Measurements from ENCODE around the gene USP46. TPM values are rescaled to one million over a fixed set of nuclear protein-coding genes. Genes with fewer than 3 reads are reported as not detected.

USP46 gene
- total RNA-seq, 1 donor from 2014 or later, result 7.5 TPM

- no peak for DNase-seq (ENCODE audit: low spot score in 2 of 2)
- Histone ChIP-seq H3K36me3 (no peaks in the 10 kb centered on the region), H3K27ac (no peak overlapping the region), H3K27me3 (no peaks in the 10 kb centered on the region), H3K4me1 (no peaks in the 10 kb centered on the region), H3K4me3 (no peak overlapping the region), H3K9me3 (no peaks in the 10 kb centered on the region)
- no peak for TF ChIP-seq CTCF (IDR thresholded peaks at IDR 0.05)
- intact Hi-C loops (cut with DNase I), result no loop called here
Measured at GRCh38 chr4:52576326-52576725, 82.8 kb downstream of the USP46 start.

- Histone ChIP-seq H3K36me3 (no peaks in the 10 kb centered on the region), H3K27ac (no peak overlapping the region), H3K4me3 (no peak overlapping the region), H3K27me3 (no peaks in the 10 kb centered on the region), H3K9me3 (no peaks in the 10 kb centered on the region), H3K4me1 (no peaks in the 10 kb centered on the region)
- no peak for TF ChIP-seq CTCF (IDR thresholded peaks at IDR 0.05)
- intact Hi-C loops (cut with DNase I), result no loop called here
- DNase-seq (ENCODE audit: low spot score in 2 of 2), result no peak
Measured at GRCh38 chr4:52575406-52575805, 83.7 kb downstream of the USP46 start.

- DNase-seq (ENCODE audit: low spot score in 2 of 2), result no peak
- H3K27ac ChIP-seq, result no peak overlapping the region
- no peak overlapping the region for H3K4me3 ChIP-seq
- H3K36me3 ChIP-seq, result no peaks in the 10 kb centered on the region
- H3K9me3 ChIP-seq, result no peaks in the 10 kb centered on the region
- no peak for TF ChIP-seq CTCF (IDR thresholded peaks at IDR 0.05)
- H3K4me1 ChIP-seq, result no peaks in the 10 kb centered on the region
- no peaks in the 10 kb centered on the region for H3K27me3 ChIP-seq
- intact Hi-C loops (cut with DNase I), result no loop called here
Measured at GRCh38 chr4:52574036-52574435, 85.1 kb downstream of the USP46 start.

- DNase-seq (ENCODE audit: low spot score in 2 of 2), result no peak
- H3K4me1 ChIP-seq, result no peaks in the 10 kb centered on the region
- no peaks in the 10 kb centered on the region for H3K9me3 ChIP-seq
- no peak for TF ChIP-seq CTCF (IDR thresholded peaks at IDR 0.05)
- H3K4me3 ChIP-seq, result no peak overlapping the region
- intact Hi-C loops (cut with DNase I), result no loop called here
- H3K27me3 ChIP-seq, result no peaks in the 10 kb centered on the region
- H3K27ac ChIP-seq, result no peak overlapping the region
- H3K36me3 ChIP-seq, result no peaks in the 10 kb centered on the region
Measured at GRCh38 chr4:52573551-52573950, 85.5 kb downstream of the USP46 start.

GRCh38 chr4:52572936-52573485 is 86.1 kb downstream of the USP46 start:
- intact Hi-C loops (cut with DNase I), result no loop called here
- no peak for TF ChIP-seq CTCF (IDR thresholded peaks at IDR 0.05)
- no peak for DNase-seq (ENCODE audit: low spot score in 2 of 2)
- no peaks in the 10 kb centered on the region for H3K27me3 ChIP-seq
- H3K27ac ChIP-seq, result no peak overlapping the region
- no peaks in the 10 kb centered on the region for H3K4me1 ChIP-seq
- no peaks in the 10 kb centered on the region for H3K9me3 ChIP-seq
- H3K36me3 ChIP-seq, result no peaks in the 10 kb centered on the region
- no peak overlapping the region for H3K4me3 ChIP-seq

GRCh38 chr4:52568351-52568750 is 90.8 kb downstream of the USP46 start:
- no peak for DNase-seq (ENCODE audit: low spot score in 2 of 2)
- no peak for TF ChIP-seq CTCF (IDR thresholded peaks at IDR 0.05)
- H3K27ac ChIP-seq, result no peak overlapping the region
- H3K27me3 ChIP-seq, result no peaks in the 10 kb centered on the region
- no peaks in the 10 kb centered on the region for H3K4me1 ChIP-seq
- no peaks in the 10 kb centered on the region for H3K36me3 ChIP-seq
- intact Hi-C loops (cut with DNase I), result no loop called here
- H3K4me3 ChIP-seq, result no peak overlapping the region
- no peaks in the 10 kb centered on the region for H3K9me3 ChIP-seq
